GM21528 (cell line): ENCODE measurements around the gene ACLY.
A peak's percentile ranks its signal among the peaks of the same experiment; 100 is the strongest.
"Not testable (repeated sequence)": the region's sequence is repeated elsewhere in the genome, so short reads cannot be mapped to it uniquely, and the experiment has no call there.

Experiments
- ATAC-seq: cut with Tn5 transposase; IDR thresholded peaks from one replicate; pipeline ENCODE4 v1.9.1; 2021; ENCODE audit warnings: mild to moderate bottlenecking, moderate library complexity; ENCODE audit not compliant: unreplicated experiment, low FRiP score

Gene ACLY

GRCh38 chr17:41882756-41883155 lies 36.0 kb downstream of the ACLY start:
- no peak for ATAC-seq

GRCh38 chr17:41880130-41880529 lies 38.6 kb downstream of the ACLY start:
- ATAC-seq, result no peak

GRCh38 chr17:41874293-41874670 lies 44.5 kb downstream of the ACLY start:
- not testable (repeated sequence) for ATAC-seq

GRCh38 chr17:41873559-41874292 lies 45.0 kb downstream of the ACLY start:
- no peak for ATAC-seq

GRCh38 chr17:41871789-41872188 lies 47.0 kb downstream of the ACLY start:
- ATAC-seq, result no peak

- no peak for ATAC-seq
These were observed 48.1 kb downstream of the ACLY start for GRCh38 chr17:41870627-41871026.

- no peak for ATAC-seq
These were observed 48.7 kb downstream of the ACLY start for GRCh38 chr17:41870097-41870496.

GRCh38 chr17:41869426-41869825 lies 49.3 kb downstream of the ACLY start:
- ATAC-seq, result no peak

- ATAC-seq, result no peak
These were observed 50.2 kb downstream of the ACLY start for GRCh38 chr17:41868568-41868967.

GRCh38 chr17:41865596-41865893 lies 53.2 kb downstream of the ACLY start:
- ATAC-seq, result no peak

- peak; percentile 88 for ATAC-seq
These were observed 53.7 kb downstream of the ACLY start, which contains the start of gene KLHL11 for GRCh38 chr17:41864836-41865595. Gene KLHL11 (minus strand): TSS chr17:41865423. CDS start chr17:41865370, 53 bp downstream.

- ATAC-seq, result peak; percentile 27
These were observed 54.3 kb downstream of the ACLY start for GRCh38 chr17:41864498-41864835.

- no peak for ATAC-seq
These were observed 55.5 kb downstream of the ACLY start for GRCh38 chr17:41863074-41863848.

GRCh38 chr17:41860254-41860931 lies 58.4 kb downstream of the ACLY start:
- ATAC-seq, result no peak

- ATAC-seq, result not testable (repeated sequence)
These were observed 67.4 kb downstream of the ACLY start for GRCh38 chr17:41851382-41851781.

- ATAC-seq, result no peak
These were observed 69.3 kb downstream of the ACLY start for GRCh38 chr17:41849251-41849990.

GRCh38 chr17:41848788-41849187 lies 70.0 kb downstream of the ACLY start:
- ATAC-seq, result no peak

GRCh38 chr17:41844971-41845370 lies 73.8 kb downstream of the ACLY start:
- no peak for ATAC-seq

- not testable (repeated sequence) for ATAC-seq
These were observed 78.0 kb downstream of the ACLY start for GRCh38 chr17:41840781-41841180.

GRCh38 chr17:41839448-41839847 lies 79.3 kb downstream of the ACLY start:
- ATAC-seq, result not testable (repeated sequence)
